IMR-90 (cell line): ENCODE data around the gene IRF6. TPM values are rescaled to one million over a fixed set of nuclear protein-coding genes. Genes with fewer than 3 reads are reported as not detected.

ENCODE experiments used
- ATAC-seq: fragments of 200-7000 bp; cut with Tn5 transposase; 2 replicates; pipeline ENCODE4 v1.9.1; 2020; ENCODE audit warnings: low read depth, mild to moderate bottlenecking, moderate library complexity
- BruUV-seq: library from RNA; stranded (reverse); fragments of 400-500 nt; replicated peaks from 2 replicates; lab custom pipeline; 2021; lab: Mats Ljungman, UMichigan
- CTCF ChIA-PET: fragments of 300-600 bp; formaldehyde crosslinking; extraction: SDS; loops from one replicate; lab custom pipeline; 2021; ENCODE audit warnings: antibody characterized with exemption; lab: Yijun Ruan, JAX
- POLR2A ChIA-PET: fragments of 300-600 bp; sonication (Branson Sonifier 250); formaldehyde crosslinking; loops from one replicate; lab custom pipeline; 2022; ENCODE audit warnings: antibody characterized with exemption; ENCODE audit not compliant: unreplicated experiment; lab: Charles Lee
- DNase-seq: peaks from one replicate; pipeline ENCODE4 v3.0.0; 2013
- H2AFZ ChIP-seq: replicated peaks from 2 replicates; pipeline ENCODE3; 2013; ENCODE audit warnings: low read length, mild to moderate bottlenecking; ENCODE audit not compliant: poor library complexity
- H2AK5ac ChIP-seq: 2 replicates; pipeline ENCODE4 v1.6.1; 2013; ENCODE audit warnings: low read depth, low read length, inconsistent platforms
- H2AK9ac ChIP-seq: replicated peaks from 2 replicates; pipeline ENCODE3; 2013; ENCODE audit warnings: mild to moderate bottlenecking, low read depth, low read length, moderate library complexity; ENCODE audit not compliant: poor library complexity
- H2BK120ac ChIP-seq: 2 replicates; pipeline ENCODE4 v1.6.1; 2013; ENCODE audit warnings: low read depth, low read length, inconsistent platforms
- H2BK15ac ChIP-seq: 3 replicates; pipeline ENCODE4 v1.6.1; 2013; ENCODE audit warnings: low read depth, low read length, inconsistent platforms
- H2BK20ac ChIP-seq: 2 replicates; pipeline ENCODE4 v1.6.1; 2013; ENCODE audit warnings: low read depth, mild to moderate bottlenecking, inconsistent platforms, low read length, moderate library complexity
- H2BK5ac ChIP-seq: 2 replicates; pipeline ENCODE4 v1.6.1; 2013; ENCODE audit warnings: mild to moderate bottlenecking, low read depth, low read length, inconsistent platforms; ENCODE audit not compliant: poor library complexity, severe bottlenecking
- H3K14ac ChIP-seq: replicated peaks from 2 replicates; pipeline ENCODE4 v1.6.1; 2013; ENCODE audit warnings: low read depth, low read length, inconsistent platforms
- H3K18ac ChIP-seq: 2 replicates; pipeline ENCODE4 v1.6.1; 2013; ENCODE audit warnings: low read depth, low read length, control low read depth
- H3K23ac ChIP-seq: 2 replicates; pipeline ENCODE4 v1.6.1; 2013; ENCODE audit warnings: low read depth, low read length, inconsistent platforms
- H3K27ac ChIP-seq: 2 replicates; pipeline ENCODE4 v1.5.1; 2013; ENCODE audit warnings: mild to moderate bottlenecking, control low read depth, low read length; ENCODE audit not compliant: insufficient read depth
- H3K27me3 ChIP-seq: 2 replicates; pipeline ENCODE4 v1.6.1; 2013; ENCODE audit warnings: low read length; ENCODE audit not compliant: control insufficient read depth, insufficient read depth
- H3K36me3 ChIP-seq: 2 replicates; pipeline ENCODE4 v1.6.1; 2013; ENCODE audit warnings: low read length, mixed read lengths; ENCODE audit not compliant: control insufficient read depth, insufficient read depth
- H3K4ac ChIP-seq: 2 replicates; pipeline ENCODE4 v1.6.1; 2013; ENCODE audit warnings: low read depth, low read length, inconsistent platforms
- H3K4me1 ChIP-seq: 2 replicates; pipeline ENCODE4 v1.6.1; 2013; ENCODE audit warnings: low read length, mixed read lengths; ENCODE audit not compliant: control insufficient read depth, insufficient read depth
- H3K4me2 ChIP-seq: 2 replicates; pipeline ENCODE4 v1.6.1; 2013; ENCODE audit warnings: low read depth, mild to moderate bottlenecking, control low read depth, low read length, moderate library complexity
- H3K4me3 ChIP-seq: 2 replicates; pipeline ENCODE4 v1.5.1; 2013; ENCODE audit warnings: low read depth, mild to moderate bottlenecking, control low read depth, low read length, moderate library complexity; ENCODE audit not compliant: insufficient read depth
- H3K56ac ChIP-seq: 2 replicates; pipeline ENCODE4 v1.6.1; 2013; ENCODE audit warnings: low read length, inconsistent platforms; ENCODE audit not compliant: insufficient read depth; ENCODE audit errors: extremely low read depth
- H3K79me1 ChIP-seq, 2 experiments: 2 replicates each; pipeline ENCODE4 v1.6.1; 2013; ENCODE audit warnings: low read length in 2 of 2, inconsistent platforms in 1 of 2, low read depth in 1 of 2
- H3K9ac ChIP-seq: 2 replicates; pipeline ENCODE4 v1.6.1; 2013; ENCODE audit warnings: low read depth, low read length, control low read depth
- H3K9me1 ChIP-seq: 2 replicates; pipeline ENCODE4 v1.6.1; 2013; ENCODE audit warnings: low read length, inconsistent platforms; ENCODE audit not compliant: insufficient read depth
- H3K9me3 ChIP-seq: 2 replicates; pipeline ENCODE4 v1.6.1; 2013; ENCODE audit warnings: low read length; ENCODE audit not compliant: control insufficient read depth, insufficient read depth
- H4K20me1 ChIP-seq: 2 replicates; pipeline ENCODE4 v1.6.1; 2013; ENCODE audit warnings: low read length, inconsistent platforms; ENCODE audit not compliant: insufficient read depth
- H4K5ac ChIP-seq: 2 replicates; pipeline ENCODE4 v1.6.1; 2013; ENCODE audit warnings: mild to moderate bottlenecking, low read depth, low read length, control low read depth
- H4K8ac ChIP-seq, 2 experiments: 2 replicates each; pipeline ENCODE4 v1.6.1; 2013; ENCODE audit warnings: low read depth in 2 of 2, low read length in 2 of 2, control low read depth in 1 of 2, inconsistent platforms in 1 of 2
- H4K91ac ChIP-seq: 2 replicates; pipeline ENCODE4 v1.6.1; 2013; ENCODE audit warnings: low read depth, low read length, inconsistent platforms; ENCODE audit not compliant: insufficient read depth
- NFE2L2 ChIP-seq: fragments of 150-350 bp; IDR thresholded peaks from 2 replicates; pipeline ENCODE4 v1.6.1; 2016; ENCODE audit warnings: low read depth, mild to moderate bottlenecking, low read length
- WGBS, 2 experiments: methylation state at CpG; one replicate each; pipeline versions ENCODE4 v1.1.5 to v1.1.7; 2013; ENCODE audit warnings: missing lambda C conversion rate in 2 of 2; ENCODE audit not compliant: insufficient read length in 1 of 2; ENCODE audit errors: extremely low coverage in 2 of 2; 5-methylcytosine and 5-hydroxymethylcytosine counted together
- dilution Hi-C: fragments of 300-500 bp; cut with HindIII; formaldehyde crosslinking; loops from one replicate; pipeline ENCODE4 v1.14.3; 2018; ENCODE audit warnings: low sequenced_read_pairs; ENCODE audit not compliant: unreplicated experiment
- in situ Hi-C: fragments of 300-500 bp; cut with MboI; formaldehyde crosslinking; loops from 3 replicates; pipeline ENCODE4 v1.14.3; 2019; ENCODE audit warnings: low sequenced_read_pairs, inconsistent platforms, mixed read lengths
- intact Hi-C: fragments of 100-400 bp; cut with micrococcal nuclease; formaldehyde crosslinking; loops from 2 replicates; pipeline ENCODE4 v1.10.0; 2022
- polyA plus RNA-seq, 3 experiments: library from polyadenylated mRNA; depleted of rRNA; stranded (reverse); fragments of >200 nt; gene quantifications; 2 replicates each; pipeline ENCODE4 v1.2.3, GENCODE V29; 2012; ENCODE audit warnings: low replicate concordance in 1 of 3
- total RNA-seq: library from RNA; depleted of rRNA; stranded (reverse); fragments of >200 nt; gene quantifications from 2 replicates; pipeline ENCODE4 v1.2.3, GENCODE V29; 2012

The IRF6 gene
- total and polyA plus RNA-seq, 2 of the 4 experiments (the other 2 are of a cell fraction): 1.2 to 2.9 TPM

DNA sequence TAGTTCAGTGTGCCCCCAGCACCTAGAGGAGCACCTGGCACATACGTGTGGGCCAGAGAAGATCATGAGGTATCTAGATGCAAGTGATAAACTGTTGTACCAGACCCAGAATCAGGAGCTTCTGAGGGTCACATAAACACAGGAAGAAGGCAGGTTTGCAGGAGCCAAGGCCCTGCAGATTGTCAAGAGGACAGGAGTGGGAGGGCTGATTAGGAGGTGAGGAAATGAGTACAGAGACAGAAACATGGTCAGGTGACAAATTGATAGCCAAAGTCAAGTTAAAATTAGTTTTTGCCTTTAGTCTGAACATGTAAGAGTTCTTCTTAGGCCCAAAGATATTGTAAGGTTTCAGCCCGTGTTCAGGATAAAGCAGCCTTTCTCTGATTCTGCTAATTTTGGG lies 64.1 kb downstream of the IRF6 start:
- Histone ChIP-seq H4K20me1 (no peaks in the 10 kb centered on the region), H3K9me1 (0 out of 2 replicates have a peak, but pooled peaks cover 8% of the 10 kb centered on the region), H3K9me3 (no peaks in the 10 kb centered on the region), H3K4me2 (no peak overlapping the region), H2AFZ (no peak overlapping the region), H3K23ac (no peak overlapping the region), H4K5ac (no peak overlapping the region), H2AK9ac (no peak overlapping the region), H3K14ac (no peak overlapping the region), H4K91ac (no peak overlapping the region), H3K4me3 (no peak overlapping the region), H3K27me3 (no peaks in the 10 kb centered on the region), H2BK5ac (no peak overlapping the region), H3K9ac (no peak overlapping the region), H3K79me1 (no peaks in the 10 kb centered on the region), H2BK20ac (no peak overlapping the region), H2BK120ac (no peak overlapping the region), H2AK5ac (no peak overlapping the region), H3K56ac (no peak overlapping the region), H4K8ac (no peak overlapping the region), H3K18ac (no peak overlapping the region; the same call in 1 of the 2 replicates), H3K4me1 (peaks cover 5% of the 10 kb centered on the region; the same call in 1 of the 2 replicates), H3K27ac (no peak overlapping the region), H2BK15ac (no peak overlapping the region), H3K4ac (no peak overlapping the region), H3K36me3 (no peaks in the 10 kb centered on the region)
- POLR2A ChIA-PET: no interaction called here
- DNase-seq (no peak), ATAC-seq (no peak)
- in situ Hi-C loops (no loop called here), intact Hi-C loops (no loop called here), dilution Hi-C loops (no loop called here)
- no TSS peak for BruUV-seq
- no peak for TF ChIP-seq NFE2L2
- CTCF ChIA-PET: no interaction called here
- 63% methylated on average over 1 of the region's 2 CpGs; no CpG with 5 or more reads in 1 of the 2 experiments for WGBS, 2 experiments
